ENCODE data around the gene TNIK.

GRCh38 chr3:171103185-171103584, 357.0 kb downstream of the TNIK start:
- TF ChIP-seq POLR2A (IDR thresholded peaks at IDR 0.05; ENCODE audit: low read depth, low read length) (no peak), TAF1 (IDR thresholded peaks at IDR 0.05; ENCODE audit: borderline replicate concordance, low read depth, low read length) (no peak), POLR2AphosphoS5 (IDR thresholded peaks at IDR 0.05; ENCODE audit: low read depth, low read length) (no peak)

Data from GM12892 (cell line).